ENCODE data around the gene FAM83C.
"Not testable (repeated sequence)": the region's sequence is repeated elsewhere in the genome, so short reads cannot be mapped to it uniquely, and the experiment has no call there.

The FAM83C gene

GRCh38 chr20:35262731-35263531 lies 29.3 kb downstream of the FAM83C start:
- H3K9me3 Mint-ChIP-seq; H3K4me1 Mint-ChIP-seq; H3K4me3 Mint-ChIP-seq; ATAC-seq (ENCODE audit: low read depth); DNase-seq (ENCODE audit: low spot score in 2 of 2); H3K27me3 Mint-ChIP-seq: not testable (repeated sequence)
- peaks cover 23% of the 10 kb centered on the region for H3K36me3 Mint-ChIP-seq
- peak overlapping the region; percentile 80 for H3K27ac Mint-ChIP-seq

- H3K36me3 Mint-ChIP-seq = peaks cover 19% of the 10 kb centered on the region
- not testable (repeated sequence) for H3K9me3 Mint-ChIP-seq; DNase-seq (ENCODE audit: low spot score in 2 of 2); H3K27me3 Mint-ChIP-seq; H3K27ac Mint-ChIP-seq; ATAC-seq (ENCODE audit: low read depth); H3K4me3 Mint-ChIP-seq; H3K4me1 Mint-ChIP-seq
Observed at GRCh38 chr20:35262321-35262720, 29.9 kb downstream of the FAM83C start.

GRCh38 chr20:35260426-35260825 lies 31.8 kb downstream of the FAM83C start:
- ATAC-seq (ENCODE audit: low read depth) (no peak), DNase-seq (ENCODE audit: low spot score in 2 of 2) (no peak)
- Mint-ChIP-seq H3K36me3 (peaks cover 17% of the 10 kb centered on the region), H3K27ac (no peak overlapping the region), H3K4me3 (no peak overlapping the region), H3K27me3 (no peaks in the 10 kb centered on the region), H3K9me3 (no peaks in the 10 kb centered on the region), H3K4me1 (no peaks in the 10 kb centered on the region)

GRCh38 chr20:35257175-35257909 lies 34.9 kb downstream of the FAM83C start:
- ATAC-seq (ENCODE audit: low read depth) (no peak), DNase-seq (ENCODE audit: low spot score in 2 of 2) (no peak)
- H3K4me3 Mint-ChIP-seq = no peak overlapping the region
- H3K27ac Mint-ChIP-seq = no peak overlapping the region
- no peaks in the 10 kb centered on the region for H3K27me3 Mint-ChIP-seq
- peaks cover 9% of the 10 kb centered on the region for H3K36me3 Mint-ChIP-seq
- H3K4me1 Mint-ChIP-seq = peaks cover 2% of the 10 kb centered on the region
- H3K9me3 Mint-ChIP-seq = no peaks in the 10 kb centered on the region

- H3K27ac Mint-ChIP-seq = no peak overlapping the region
- ATAC-seq (ENCODE audit: low read depth) = no peak
- H3K9me3 Mint-ChIP-seq = no peaks in the 10 kb centered on the region
Observed at GRCh38 chr20:35254448-35254999, 37.7 kb downstream of the FAM83C start.

GRCh38 chr20:35253010-35253409 lies 39.2 kb downstream of the FAM83C start:
- Mint-ChIP-seq H3K36me3 (peaks cover 9% of the 10 kb centered on the region), H3K4me1 (peaks cover 20% of the 10 kb centered on the region), H3K27ac (no peak overlapping the region), H3K4me3 (no peak overlapping the region), H3K9me3 (no peaks in the 10 kb centered on the region), H3K27me3 (no peaks in the 10 kb centered on the region)
- ATAC-seq (ENCODE audit: low read depth) (no peak), DNase-seq (ENCODE audit: low spot score in 2 of 2) (no peak)

More at GRCh38 chr20:35254448-35254999, 37.7 kb downstream of the FAM83C start:
- DNase-seq (ENCODE audit: low spot score in 2 of 2) = no peak
- peaks cover 20% of the 10 kb centered on the region for H3K4me1 Mint-ChIP-seq
- peaks cover 9% of the 10 kb centered on the region for H3K36me3 Mint-ChIP-seq
- no peak overlapping the region for H3K4me3 Mint-ChIP-seq
- H3K27me3 Mint-ChIP-seq = no peaks in the 10 kb centered on the region

GRCh38 chr20:35252598-35252997 lies 39.6 kb downstream of the FAM83C start:
- H3K4me1 Mint-ChIP-seq = peaks cover 24% of the 10 kb centered on the region
- not testable (repeated sequence) for H3K4me3 Mint-ChIP-seq; DNase-seq (ENCODE audit: low spot score in 2 of 2); H3K27me3 Mint-ChIP-seq; H3K9me3 Mint-ChIP-seq; ATAC-seq (ENCODE audit: low read depth)
- peak overlapping the region; percentile 95 for H3K27ac Mint-ChIP-seq
- H3K36me3 Mint-ChIP-seq = peaks cover 12% of the 10 kb centered on the region

GRCh38 chr20:35252037-35252461 lies 40.2 kb downstream of the FAM83C start:
- DNase-seq (ENCODE audit: low spot score in 2 of 2) (no peak), ATAC-seq (ENCODE audit: low read depth) (peak; percentile 80)
- Mint-ChIP-seq H3K27ac (peak overlapping the region; percentile 95), H3K4me1 (peaks cover 25% of the 10 kb centered on the region), H3K9me3 (no peaks in the 10 kb centered on the region), H3K4me3 (no peak overlapping the region), H3K27me3 (no peaks in the 10 kb centered on the region), H3K36me3 (peaks cover 10% of the 10 kb centered on the region)

- peak overlapping the region; percentile 95 for H3K27ac Mint-ChIP-seq
Observed at GRCh38 chr20:35251613-35251940, 40.6 kb downstream of the FAM83C start.

GRCh38 chr20:35248641-35249475 lies 43.4 kb downstream of the FAM83C start:
- no peak for DNase-seq (ENCODE audit: low spot score in 2 of 2)
- H3K4me3 Mint-ChIP-seq = no peak overlapping the region
- H3K36me3 Mint-ChIP-seq = peaks cover 6% of the 10 kb centered on the region
- no peak overlapping the region for H3K27ac Mint-ChIP-seq
- ATAC-seq (ENCODE audit: low read depth) = no peak
- H3K4me1 Mint-ChIP-seq = peaks cover 25% of the 10 kb centered on the region
- no peaks in the 10 kb centered on the region for H3K9me3 Mint-ChIP-seq
- no peaks in the 10 kb centered on the region for H3K27me3 Mint-ChIP-seq

More at GRCh38 chr20:35251613-35251940, 40.6 kb downstream of the FAM83C start:
- DNase-seq (ENCODE audit: low spot score in 2 of 2) (no peak), ATAC-seq (ENCODE audit: low read depth) (no peak)
- H3K27me3 Mint-ChIP-seq = no peaks in the 10 kb centered on the region
- peaks cover 10% of the 10 kb centered on the region for H3K36me3 Mint-ChIP-seq
- H3K9me3 Mint-ChIP-seq = no peaks in the 10 kb centered on the region
- H3K4me1 Mint-ChIP-seq = peaks cover 25% of the 10 kb centered on the region
- H3K4me3 Mint-ChIP-seq = no peak overlapping the region

GRCh38 chr20:35246723-35247122 lies 45.5 kb downstream of the FAM83C start:
- Mint-ChIP-seq H3K36me3 (peaks cover 6% of the 10 kb centered on the region), H3K4me3 (no peak overlapping the region), H3K9me3 (no peaks in the 10 kb centered on the region), H3K27ac (no peak overlapping the region), H3K4me1 (peaks cover 17% of the 10 kb centered on the region), H3K27me3 (peaks cover 2% of the 10 kb centered on the region)
- no peak for DNase-seq (ENCODE audit: low spot score in 2 of 2)
- no peak for ATAC-seq (ENCODE audit: low read depth)

- DNase-seq (ENCODE audit: low spot score in 2 of 2) = no peak
- H3K9me3 Mint-ChIP-seq = no peaks in the 10 kb centered on the region
- H3K4me1 Mint-ChIP-seq = peaks cover 5% of the 10 kb centered on the region
- H3K4me3 Mint-ChIP-seq = no peak overlapping the region
- H3K27ac Mint-ChIP-seq = no peak overlapping the region
- peaks cover 8% of the 10 kb centered on the region for H3K36me3 Mint-ChIP-seq
- peaks cover 10% of the 10 kb centered on the region for H3K27me3 Mint-ChIP-seq
- ATAC-seq (ENCODE audit: low read depth) = no peak
Observed at GRCh38 chr20:35243986-35244385, 48.2 kb downstream of the FAM83C start.

GRCh38 chr20:35243317-35243716 lies 48.9 kb downstream of the FAM83C start:
- Mint-ChIP-seq H3K4me1 (peaks cover 5% of the 10 kb centered on the region), H3K4me3 (no peak overlapping the region), H3K27ac (no peak overlapping the region), H3K36me3 (peaks cover 11% of the 10 kb centered on the region), H3K9me3 (no peaks in the 10 kb centered on the region), H3K27me3 (peaks cover 10% of the 10 kb centered on the region)
- DNase-seq (ENCODE audit: low spot score in 2 of 2) (no peak), ATAC-seq (ENCODE audit: low read depth) (no peak)
